Stimulated activated CD8-positive, alpha-beta memory T cell treated with anti-CD3 and anti-CD28 coated beads, Interleukin-12 subunit alpha, Interleukin-12 subunit beta, amount 100 ng/mL, for 24 hours (primary cell): ENCODE results near the gene LENEP.

Experiments
- DNase-seq: peaks from one replicate; pipeline ENCODE4 v3.0.0-alpha.2; 2020; ENCODE audit errors: extremely low read depth

LENEP gene, protein sequence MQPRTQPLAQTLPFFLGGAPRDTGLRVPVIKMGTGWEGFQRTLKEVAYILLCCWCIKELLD

DNA sequence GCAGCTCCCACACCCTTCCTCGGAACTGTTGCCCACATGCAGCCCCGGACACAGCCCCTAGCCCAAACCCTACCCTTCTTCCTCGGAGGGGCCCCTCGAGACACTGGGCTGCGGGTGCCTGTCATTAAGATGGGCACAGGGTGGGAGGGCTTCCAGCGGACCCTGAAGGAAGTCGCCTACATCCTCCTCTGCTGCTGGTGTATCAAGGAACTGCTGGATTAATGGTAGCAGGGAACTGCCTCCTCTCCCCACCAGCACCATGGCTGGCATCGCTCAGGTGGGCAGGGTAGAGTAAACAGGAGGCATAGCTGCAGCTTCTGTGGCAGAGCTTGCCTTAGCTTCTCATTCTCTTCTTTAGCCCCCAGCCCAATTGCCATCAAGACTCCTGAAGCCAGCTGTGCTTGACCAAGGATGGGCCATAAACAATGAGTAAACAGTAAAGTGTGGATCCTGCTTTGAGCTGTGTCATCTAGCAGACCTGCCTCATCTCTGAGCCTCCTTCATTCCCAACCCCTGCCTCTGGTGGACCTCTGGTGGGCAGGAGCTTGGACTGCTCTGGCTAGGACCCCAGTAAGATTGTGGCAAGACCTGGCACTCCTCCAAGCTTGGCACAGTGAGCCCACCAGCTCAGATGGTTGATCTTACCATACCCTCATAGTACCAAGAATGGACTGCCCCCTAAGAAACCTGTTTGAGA lies at the start of gene LENEP:
LENEP (plus strand) TSS at position 15 of the 697 bp plus-strand sequence; CDS start at position 37, 22 bp downstream.
- DNase-seq, result no peak

DNA sequence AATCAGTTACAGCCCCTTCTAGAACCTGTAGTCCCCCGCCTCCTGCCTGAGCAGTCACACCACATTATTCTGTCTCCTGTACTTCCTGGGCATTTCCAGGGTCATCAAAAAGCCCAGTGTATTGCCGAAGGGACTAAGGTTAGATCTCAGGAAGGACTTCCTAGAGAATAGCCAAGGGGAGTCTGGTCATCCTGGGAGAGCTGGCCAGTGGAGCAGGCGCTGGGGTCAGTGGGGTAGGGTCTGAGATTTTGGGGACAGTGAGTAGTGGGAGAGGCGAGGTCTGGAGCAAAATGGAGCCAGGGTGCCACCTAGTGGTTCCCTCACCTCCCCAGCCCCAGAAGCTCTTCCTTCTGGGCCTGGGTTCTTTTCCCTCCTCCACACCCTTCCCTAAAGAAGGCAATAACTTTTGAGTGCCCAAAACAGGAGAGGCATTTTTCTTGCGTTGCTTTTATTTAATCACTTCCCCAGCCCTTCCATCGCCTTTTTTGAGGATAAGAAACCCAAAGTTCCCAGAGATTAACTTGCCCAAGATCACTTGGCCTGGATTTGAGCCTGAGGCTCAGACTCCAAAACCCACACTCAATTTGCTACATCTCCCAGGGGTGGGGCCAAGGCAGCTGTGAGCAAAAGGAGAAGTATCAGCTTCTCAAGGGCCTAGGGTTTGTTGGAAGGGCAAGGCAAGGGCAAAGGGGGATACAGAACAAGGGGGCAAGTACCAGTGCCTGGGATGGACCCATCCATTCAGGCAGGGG lies 49.6 kb upstream of the LENEP start:
- DNase-seq, result no peak

DNA sequence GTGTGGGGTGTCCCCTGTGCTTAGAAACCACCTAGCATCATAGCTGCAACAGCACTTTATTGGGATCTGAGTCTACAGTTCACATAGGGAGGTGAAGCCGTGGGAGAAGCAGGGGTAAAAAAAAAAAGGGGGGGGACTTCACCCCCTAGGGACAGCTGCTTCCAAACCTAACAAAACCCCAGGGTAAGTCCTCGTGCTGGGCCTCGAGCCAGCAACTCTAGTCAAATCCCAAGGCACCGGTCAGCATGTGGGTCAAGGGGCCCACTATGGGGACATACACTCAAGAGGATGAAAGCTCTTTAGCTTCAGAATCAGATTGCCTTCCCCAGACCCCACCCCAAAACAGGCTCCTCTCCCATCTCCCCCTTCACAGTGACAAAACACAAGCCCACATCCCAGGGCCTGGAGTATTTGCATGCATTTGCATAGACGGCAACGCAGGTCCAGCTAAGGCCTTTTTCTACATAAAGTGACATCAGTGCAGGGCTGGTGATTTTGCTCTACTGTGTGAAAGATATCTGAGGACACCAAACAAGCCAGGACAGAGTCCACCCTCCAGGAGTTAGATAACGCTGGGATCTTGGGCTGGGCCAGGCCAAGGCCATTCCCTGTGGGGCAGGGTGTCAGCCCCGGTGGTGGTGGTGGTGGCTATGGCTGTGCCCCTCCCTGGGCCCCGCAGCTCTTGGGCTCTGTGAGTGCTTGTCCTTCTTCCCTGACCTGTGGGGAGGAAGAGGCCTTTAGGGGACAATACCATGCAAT lies 48.8 kb upstream of the LENEP start:
- no peak for DNase-seq

DNA sequence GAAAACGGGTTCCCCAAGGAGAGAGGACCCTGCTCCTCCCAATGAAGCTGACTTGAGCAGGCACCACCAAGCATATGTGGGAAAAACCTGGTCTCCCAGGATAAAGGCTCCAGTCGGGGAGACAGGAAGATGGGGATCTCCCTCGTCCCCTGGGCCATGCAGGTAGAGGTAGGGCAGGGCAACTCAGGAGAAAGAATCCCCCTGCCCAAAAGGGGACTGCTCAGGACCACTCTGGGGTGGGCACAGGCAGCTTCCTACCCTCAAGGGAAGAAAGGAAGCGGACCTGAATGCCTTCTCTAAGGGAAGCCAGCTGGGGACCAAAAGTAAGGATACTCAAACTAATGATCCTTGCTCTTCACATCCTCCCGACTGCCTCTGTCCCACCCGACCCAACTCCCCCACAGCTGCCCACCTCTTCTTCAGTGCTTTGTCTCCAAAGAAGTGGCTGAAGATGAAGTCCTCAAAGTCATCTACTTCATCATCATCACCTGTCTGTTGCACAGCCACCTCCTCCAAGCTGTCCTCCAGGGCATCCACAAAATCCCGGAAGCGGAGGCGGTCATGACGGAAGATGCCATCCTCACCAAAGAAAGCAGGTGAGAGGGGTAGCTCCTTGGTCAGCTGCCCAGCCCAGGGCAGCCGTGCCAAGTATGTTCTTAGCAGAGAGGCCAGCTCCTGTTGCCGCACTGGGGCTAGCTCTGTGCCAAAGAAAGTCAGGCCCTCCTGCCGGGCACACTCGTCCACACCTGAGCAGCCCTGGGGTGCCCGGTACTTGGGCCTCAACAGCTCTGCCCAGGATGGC lies 48.0 kb upstream of the LENEP start:
- no peak for DNase-seq

DNA sequence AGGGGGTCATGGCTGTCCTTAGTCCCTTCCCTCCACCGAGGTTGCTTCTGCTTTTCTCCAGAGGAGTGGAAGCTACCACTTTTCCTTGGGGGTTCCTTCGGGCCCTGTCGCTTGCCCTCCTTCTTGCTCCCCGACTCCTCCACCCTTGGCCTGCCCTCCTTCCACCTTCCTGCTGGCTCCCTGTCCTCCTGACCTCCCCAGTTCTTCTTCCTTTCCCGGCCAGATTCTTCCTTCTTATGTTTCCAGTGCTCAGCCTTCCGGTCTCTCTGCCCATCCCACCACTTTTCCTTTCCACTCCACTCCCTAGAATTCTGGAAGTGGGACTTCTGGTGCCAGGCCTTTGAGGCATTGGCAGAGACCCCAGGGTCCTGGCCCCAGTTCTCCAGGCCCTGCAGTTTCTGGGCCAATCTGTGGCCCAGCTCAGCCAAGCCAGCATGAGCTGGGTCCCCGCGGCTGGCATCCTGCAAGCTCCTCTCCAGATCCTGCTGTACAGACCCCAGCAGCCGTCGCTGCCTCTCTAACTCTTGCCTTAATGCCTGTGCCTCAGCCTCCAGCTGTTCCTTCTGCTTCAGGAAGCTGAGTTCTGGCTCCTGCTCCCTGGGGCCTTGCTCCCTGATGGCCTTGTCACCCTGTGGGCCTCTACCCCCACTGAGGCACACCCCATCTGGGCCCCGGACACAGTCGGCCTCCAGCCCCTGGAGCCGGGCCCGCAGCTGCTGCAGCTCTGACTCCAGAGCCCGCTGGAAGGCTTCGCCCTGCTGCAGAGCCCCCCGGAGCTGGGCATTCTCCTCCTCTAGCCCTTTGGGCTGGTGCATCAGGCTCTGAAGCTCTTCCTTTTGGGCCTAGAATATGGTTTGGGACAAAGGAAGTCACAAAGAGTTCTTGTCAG lies 47.2 kb upstream of the LENEP start:
- DNase-seq, result no peak

DNA sequence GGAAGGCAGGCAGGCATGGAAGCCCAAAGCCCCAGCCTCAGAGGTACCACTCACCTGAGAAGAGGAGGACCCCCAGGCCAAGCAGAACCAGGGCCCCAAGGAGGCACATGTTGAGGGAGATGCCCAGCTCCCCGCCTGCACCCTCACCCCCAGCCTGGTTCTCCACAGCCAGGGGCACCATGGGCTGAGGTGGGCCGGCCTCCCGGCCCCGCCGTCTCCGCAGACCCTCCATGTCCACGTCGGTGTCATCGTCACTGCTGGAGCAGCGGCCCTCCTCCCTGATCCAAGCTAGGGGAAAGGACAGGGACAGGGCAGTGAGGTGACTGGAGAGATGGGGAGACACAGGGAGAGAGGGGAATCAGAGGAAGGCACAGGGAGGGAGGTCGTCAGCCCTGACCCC lies 45.3 kb upstream of the LENEP start:
- no peak for DNase-seq

DNA sequence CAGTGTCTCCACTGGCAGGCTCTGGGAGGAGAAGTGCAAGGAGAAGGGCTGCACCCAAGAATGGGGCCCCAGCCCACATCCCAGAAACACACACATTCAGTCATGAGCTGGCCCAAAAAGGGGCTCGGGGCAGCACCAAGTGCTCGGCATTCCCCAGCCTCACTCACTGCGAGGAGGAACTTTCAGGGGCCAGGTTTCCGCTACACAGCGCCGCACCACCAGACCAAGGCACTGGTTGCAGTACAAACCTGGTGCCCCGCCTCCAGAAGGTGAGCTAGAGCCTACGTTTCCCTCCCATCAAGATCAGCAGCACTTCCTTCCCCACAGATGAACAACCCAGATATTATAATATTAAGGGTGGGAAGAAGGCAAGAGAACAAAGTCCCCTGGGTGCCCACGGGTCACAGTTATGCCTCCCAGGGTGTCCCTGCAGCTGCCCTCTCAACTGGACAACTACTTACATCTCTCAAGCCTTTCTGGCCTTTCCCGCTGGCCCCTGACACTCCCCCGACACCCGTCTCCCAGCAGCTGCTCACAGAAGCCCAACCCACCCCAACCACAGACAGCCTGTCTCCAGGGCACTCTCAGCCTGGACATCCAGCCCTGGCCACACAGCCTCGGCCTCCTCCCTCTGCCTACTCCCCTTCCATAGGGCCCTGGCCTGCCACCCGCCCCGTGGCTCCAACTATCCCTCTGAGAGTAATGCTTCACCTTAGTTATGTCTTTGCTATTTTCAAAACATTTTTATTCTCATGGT lies 41.3 kb upstream of the LENEP start:
- no peak for DNase-seq

DNA sequence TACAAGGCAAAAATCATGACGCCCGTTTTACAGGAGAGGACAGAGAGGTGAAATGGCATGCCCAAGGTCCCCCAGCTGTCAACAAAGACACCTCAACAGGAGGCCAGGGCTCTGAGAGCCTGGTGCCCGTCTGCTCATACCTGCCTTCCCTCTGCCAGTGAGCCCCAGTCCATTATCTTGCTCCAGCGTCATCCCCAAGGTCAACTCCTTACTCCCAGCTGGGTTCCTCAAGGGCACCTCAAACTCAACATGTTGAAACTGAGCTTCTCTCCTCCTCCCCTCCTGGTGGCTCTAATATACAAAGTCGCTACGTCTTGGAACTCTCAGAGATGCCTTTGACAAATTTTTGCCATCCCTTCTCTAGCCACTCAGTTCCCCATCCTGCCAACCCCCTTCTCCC lies 40.7 kb upstream of the LENEP start:
- DNase-seq, result no peak

DNA sequence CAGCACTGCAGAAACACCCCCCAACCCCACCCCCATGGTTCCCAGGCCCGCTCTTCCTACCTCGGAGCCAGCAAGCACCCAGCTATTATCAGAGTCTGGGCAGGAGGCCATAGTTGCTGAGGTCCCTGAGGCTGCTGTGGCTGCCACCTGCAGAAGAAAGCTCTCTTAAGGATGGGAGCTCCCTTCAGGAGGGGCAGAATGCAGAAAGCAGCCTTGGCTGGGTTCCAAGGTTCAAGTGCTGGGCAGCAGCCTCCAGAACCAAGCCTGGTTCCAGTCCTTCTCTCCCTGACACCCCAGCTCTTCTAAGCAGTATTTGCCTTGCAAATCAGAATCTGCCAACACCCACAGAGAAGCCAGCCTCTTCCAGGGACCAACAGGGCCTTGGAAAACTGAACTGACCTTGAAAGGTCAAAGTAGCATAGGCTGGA lies 39.8 kb upstream of the LENEP start:
- no peak for DNase-seq

DNA sequence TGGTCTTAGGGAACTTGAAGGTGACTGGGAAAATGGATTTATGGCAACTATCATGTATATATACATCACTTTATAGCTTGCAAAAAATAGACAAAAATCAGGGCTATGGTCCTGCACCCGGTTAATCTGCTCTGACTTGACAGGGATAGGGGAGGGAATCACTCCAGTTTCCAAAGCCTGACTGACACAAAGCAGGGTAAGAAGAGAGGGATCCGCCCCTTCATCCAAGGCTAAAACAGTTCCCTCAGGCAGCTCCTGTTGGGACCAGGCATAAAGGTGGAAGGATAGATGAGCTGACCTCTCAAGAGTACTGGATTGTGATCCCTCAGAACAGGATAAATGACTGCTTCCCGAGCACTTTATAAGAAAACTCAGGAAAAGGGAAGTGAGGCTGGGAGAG lies 38.8 kb upstream of the LENEP start:
- no peak for DNase-seq

DNA sequence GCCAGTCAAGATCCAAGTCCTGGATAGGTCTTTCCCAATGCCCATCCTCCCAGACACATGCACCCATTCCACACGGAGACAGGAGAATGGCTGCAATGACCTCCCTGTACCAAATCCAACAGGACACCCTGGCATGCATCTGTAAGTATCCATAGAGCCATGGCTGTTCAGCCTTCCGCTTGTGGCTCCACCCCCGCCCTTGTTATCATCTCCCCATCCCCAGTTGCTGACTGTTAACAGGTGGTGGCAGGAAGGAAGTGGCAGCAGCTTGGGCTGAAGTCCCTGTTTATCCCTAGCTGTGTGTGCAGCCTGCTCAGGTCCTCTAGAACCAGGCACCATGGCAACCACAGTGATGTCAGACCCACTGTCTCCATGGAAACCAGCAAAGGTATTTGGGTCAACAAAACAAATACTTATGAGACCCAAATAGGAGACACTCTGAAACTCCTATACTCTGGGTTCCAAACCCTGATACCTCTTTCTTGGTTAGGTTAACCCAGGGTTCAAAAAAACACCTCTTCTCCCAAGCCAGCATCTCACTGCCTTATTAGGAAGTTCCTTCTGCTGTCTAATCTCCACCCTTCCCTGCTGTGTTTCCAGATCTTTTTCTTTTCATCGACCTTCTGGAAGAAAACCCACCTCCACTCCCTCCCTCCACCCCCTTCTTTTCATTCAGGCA lies 38.2 kb upstream of the LENEP start:
- peak; percentile 49 for DNase-seq

DNA sequence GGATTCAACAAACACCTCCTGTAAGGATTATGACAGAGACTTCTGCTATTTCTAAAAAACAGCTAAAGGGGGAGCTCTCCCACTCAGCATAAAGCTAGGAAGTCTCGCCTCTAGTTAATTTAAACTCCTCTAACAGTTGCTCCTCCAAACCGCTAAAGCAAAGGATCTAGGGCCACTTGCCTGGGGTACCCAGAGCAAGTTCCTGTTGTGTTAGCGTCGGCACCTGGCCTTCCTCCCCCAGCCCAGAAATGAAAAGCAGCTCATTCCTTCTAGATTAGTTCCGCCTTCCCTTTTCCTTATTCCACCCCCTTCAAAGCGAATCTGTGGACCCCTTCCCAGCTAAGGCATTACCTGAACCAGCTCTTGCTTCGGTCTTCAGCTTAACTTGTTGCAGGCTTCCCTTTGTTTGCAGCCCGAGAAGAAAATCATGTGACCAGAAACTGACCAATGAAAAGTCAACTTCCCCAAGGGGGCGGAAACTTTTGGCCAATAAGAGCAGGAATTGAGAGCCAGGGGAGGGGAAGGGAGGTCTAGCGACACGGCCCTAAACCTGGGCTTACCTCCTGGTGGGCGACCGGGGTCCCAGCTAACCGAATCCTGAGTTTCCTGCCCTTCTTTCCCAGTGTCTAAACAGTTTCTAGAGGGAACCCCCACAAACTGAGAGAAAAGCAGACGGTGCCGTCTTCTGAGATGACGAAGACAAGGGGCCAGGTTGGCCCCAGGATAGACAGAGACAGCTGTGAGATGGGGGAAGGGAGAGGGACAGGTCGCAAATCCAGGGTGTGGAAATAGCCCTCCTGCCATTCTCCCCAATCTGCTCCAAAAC lies 37.5 kb upstream of the LENEP start, which contains the start of gene PBXIP1:
PBXIP1 (minus strand) TSS at position 382 of the 826 bp plus-strand sequence. CDS start 2,378 bp downstream, outside the sequence.
- no peak for DNase-seq

DNA sequence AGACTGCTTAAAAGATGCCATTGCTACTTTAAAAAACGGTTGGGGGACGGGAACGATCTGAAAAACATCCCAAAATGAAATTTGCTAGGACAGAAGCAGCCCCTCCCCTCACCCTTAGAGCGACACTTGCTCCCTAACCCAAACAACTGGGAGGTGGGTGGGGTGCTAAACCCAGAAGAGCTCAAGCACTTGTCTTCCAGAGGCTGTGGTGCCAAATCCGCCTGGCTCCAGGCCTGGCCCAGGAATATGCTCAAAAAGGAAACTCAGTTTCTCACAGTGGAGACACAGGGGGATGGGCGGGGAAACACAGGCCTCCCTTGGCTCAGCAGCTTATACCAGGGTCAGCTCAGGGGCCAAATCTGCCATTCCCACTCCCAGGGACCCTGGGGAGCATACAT lies 36.8 kb upstream of the LENEP start:
- DNase-seq, result no peak

DNA sequence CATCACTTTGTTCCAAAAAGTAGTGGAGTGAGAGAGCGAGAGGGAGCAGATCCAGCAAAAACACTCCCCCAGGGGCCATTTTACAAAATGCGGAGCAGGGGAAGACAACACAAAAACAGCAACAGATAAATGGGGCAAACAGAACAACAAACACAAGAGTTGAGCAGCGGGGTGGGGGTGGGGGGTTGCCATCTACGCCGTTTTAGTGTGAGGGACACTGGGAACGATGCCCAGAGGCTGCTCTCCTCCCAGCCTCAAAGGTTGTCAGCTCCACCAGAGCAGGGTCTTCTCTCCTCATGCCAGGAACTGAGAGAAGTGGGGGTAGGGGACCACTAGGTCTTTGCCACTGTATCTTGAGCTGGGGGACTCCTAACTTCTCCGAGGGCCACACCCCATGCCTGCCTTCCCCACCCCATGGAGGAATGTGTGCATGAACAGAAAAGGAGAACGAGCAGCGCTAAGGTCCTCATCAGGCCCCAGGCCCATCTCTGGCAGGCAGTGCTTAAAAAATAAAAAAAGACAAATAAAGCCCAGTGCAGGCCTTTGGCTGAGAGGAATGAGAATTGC lies 36.2 kb upstream of the LENEP start:
- DNase-seq, result no peak

DNA sequence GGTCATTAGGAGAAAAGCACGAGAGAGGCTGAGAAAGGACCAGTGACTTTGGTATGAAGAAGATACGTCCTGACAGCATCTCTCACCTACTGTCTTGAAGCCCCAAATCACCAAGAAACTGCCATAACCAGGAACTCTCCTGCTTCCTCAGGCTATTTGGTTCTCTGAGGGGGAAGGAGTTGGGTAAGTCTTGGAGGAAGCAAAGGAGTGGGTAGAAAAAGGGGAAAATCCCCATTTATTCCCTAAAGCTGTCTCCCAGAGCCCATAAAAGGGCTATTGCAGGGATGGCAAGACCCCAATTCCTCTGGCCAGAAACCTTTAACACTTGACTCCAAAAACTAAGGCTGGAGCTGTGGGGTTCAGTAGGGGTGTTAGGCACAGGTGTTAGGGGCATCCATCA lies 35.4 kb upstream of the LENEP start:
- DNase-seq, result no peak

DNA sequence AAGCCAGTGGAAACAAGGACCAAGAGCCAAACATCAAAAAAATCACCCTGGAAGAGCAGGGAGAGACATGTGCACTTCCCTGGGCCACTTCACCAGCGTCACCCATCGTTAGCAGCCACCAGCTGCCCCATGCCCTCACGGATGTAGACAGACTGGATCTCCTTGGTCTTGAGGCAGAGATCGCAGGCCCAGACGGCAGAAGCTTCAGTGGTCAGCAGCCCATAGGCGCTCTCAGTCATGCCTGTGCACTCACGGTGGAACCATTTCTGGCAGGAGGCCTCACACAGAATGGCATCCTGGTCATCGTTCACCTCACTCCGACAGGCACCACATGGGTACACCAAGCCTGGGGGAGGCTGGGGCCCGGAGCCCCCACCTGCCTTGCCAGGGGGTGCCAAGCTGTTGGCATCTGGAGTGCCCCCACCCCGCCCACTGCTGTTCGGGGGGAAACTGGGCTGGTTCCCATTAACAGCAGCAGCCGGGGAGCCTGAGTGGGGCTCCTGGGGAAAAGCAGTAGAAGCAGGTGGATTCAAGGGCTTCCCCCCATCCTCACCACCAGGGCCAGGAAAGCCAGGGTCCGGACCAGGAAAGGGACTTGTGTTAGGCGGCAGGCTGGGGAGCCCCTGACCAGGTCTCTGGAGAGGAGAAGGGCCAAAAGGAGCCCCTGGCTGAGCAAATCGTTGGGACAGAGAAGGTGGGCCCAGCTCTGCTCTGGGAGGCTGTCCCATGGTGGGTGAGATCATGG lies 34.5 kb upstream of the LENEP start:
- DNase-seq, result no peak

DNA sequence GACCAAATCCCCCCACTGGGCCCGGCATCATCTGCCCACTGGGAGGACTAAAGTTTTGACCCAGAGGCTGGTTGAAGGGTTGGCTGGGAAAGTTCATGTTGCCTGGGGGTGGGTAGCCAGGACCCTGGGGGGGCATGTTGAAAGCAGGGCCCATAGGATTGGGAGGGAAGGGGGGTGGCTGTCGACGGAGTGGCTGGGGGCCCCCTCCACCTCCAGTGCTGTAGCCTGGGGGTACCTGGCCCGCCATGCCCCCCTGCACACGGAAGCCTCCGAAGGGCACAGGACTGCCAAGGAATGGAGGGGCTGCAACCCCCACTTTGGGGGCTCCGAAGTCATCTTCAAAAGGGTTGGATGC lies 34.0 kb upstream of the LENEP start:
- DNase-seq, result no peak
